HG02885 (cell line): ENCODE data around the gene ZNF33A.
"Not testable (repeated sequence)": the region's sequence is repeated elsewhere in the genome, so short reads cannot be mapped to it uniquely, and the experiment has no call there.

Experiments
- ATAC-seq: cut with Tn5 transposase; IDR thresholded peaks from one replicate; pipeline ENCODE4 v1.9.1; 2021; ENCODE audit warnings: mild to moderate bottlenecking; ENCODE audit not compliant: unreplicated experiment, poor library complexity

ZNF33A gene

DNA sequence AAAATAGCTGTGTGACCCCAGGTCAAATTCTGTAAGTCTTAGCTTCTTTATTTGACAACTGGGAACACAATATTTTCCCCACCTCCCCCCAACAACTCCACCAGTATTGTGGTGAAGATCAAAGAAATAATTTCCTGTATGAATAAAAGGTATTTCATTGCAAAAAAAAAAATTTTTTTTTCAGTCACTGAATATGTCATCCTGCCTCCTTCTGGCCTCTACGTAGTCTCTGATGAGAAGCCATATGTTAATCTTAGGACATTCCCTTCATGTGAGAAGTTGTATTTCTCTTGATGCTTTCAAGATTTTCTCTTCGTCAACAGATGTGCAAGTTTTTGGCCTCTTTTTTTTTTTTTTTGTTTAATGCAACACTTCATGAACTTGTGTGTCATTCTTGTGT, 33.0 kb downstream of the ZNF33A start:
- ATAC-seq = no peak

GRCh38 chr10:38045129-38045528, 34.7 kb downstream of the ZNF33A start:
- no peak for ATAC-seq

DNA sequence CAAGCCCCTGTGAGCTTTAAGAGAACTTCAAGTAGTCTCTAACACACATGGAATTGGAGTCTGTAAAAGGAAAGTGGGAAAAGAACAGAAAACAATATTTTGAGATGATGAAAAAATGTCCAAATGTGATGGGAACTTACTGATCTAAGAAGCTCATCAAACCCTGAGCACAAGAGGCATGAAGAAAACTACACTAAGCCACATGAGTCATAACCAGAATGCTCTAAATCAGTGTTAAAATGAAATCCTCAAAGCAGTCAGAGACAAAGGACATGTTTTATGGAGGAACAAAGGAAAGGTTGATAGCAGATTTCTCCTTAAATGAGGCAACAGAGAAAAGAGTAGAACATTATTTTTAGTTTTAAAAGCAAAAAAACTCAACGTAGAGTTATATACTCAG, 37.2 kb downstream of the ZNF33A start:
- ATAC-seq = peak; percentile 75

- ATAC-seq = no peak
Measured at GRCh38 chr10:38050212-38050611, 39.7 kb downstream of the ZNF33A start.

- ATAC-seq = no peak
Measured at GRCh38 chr10:38054361-38054797, 43.9 kb downstream of the ZNF33A start.

DNA sequence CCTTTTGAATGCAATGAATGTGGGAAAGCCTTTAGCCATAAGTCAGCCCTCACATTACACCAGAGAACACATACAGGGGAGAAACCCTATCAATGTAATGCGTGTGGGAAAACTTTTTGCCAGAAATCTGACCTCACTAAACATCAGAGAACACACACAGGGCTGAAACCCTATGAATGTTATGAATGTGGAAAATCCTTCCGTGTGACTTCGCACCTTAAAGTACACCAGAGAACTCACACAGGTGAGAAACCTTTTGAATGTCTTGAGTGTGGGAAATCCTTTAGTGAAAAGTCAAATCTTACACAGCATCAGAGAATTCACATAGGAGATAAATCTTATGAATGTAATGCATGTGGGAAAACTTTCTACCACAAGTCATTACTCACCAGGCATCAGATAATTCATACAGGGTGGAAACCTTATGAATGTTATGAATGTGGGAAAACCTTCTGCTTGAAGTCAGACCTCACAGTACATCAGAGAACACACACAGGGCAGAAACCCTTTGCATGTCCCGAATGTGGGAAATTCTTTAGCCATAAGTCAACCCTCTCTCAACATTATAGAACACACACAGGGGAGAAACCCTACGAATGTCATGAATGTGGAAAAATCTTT, 44.9 kb downstream of the ZNF33A start:
- not testable (repeated sequence) for ATAC-seq

DNA sequence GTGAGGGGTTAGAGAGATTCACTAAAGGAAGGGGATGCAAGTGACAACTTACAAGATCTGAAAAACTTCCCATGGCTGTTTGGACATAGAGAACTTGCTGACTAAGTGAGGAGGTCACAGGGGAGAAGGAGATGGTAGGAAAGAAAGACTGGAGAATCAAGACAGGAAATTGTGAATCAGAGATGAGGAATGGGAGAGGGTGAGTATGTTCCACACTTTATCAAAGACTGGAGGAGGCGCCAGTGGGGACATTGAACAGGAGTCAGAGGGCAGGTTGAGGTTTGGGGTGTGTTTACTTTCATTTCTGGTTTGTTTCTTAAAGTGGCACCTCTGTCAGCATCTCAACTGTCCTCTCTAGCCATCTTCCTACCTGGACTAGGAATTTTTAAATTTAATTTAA, 59.2 kb downstream of the ZNF33A start:
- not testable (repeated sequence) for ATAC-seq

GRCh38 chr10:38070501-38070900, 60.0 kb downstream of the ZNF33A start:
- ATAC-seq = no peak

- ATAC-seq = no peak
Measured at GRCh38 chr10:38072552-38072951, 62.1 kb downstream of the ZNF33A start.

DNA sequence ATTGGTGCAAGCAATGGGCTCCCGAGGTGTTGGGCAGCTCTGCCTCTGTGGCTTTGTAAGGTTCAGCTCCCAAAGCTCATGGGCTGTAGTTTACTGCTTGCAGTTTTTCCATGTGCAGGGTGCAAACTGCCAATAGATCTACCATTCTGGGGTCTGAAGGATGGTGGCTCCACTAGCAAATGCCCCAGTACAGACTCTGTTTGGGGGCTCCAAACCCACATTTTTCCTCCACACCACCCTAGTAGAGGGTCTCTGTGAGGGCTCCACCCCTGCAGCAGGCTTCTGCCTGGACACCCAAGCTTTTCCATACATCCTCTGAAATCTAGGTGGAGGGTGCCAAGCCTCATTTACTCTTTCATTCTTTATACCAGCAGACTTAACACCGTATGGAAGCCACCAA, 66.2 kb downstream of the ZNF33A start:
- no peak for ATAC-seq

- not testable (repeated sequence) for ATAC-seq
Measured at GRCh38 chr10:38093318-38093717, 82.8 kb downstream of the ZNF33A start.

DNA sequence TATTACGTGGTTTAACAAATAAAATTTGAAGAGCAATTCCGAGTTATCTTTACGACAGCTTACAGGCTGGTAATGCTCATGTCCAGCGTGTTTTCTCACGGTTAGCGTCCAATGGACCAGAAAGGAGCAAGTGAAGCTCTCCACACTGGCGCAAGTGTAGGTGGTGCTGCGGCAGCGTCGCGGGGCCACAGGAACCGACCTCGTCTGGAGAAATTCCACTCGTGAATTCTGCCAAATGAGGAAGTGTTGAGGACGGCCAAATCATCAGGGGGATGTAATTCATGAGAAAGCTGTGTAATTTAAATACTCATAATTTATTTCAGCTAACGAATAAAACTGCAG, 83.3 kb downstream of the ZNF33A start:
- ATAC-seq = peak; percentile 32

GRCh38 chr10:38094158-38094926, 83.9 kb downstream of the ZNF33A start, which contains the start of gene ZNF37A:
Gene ZNF37A (plus strand): TSS chr10:38094337. CDS start chr10:38096618, 2,281 bp downstream.
- ATAC-seq = peak; percentile 94

GRCh38 chr10:38094927-38095574, 84.6 kb downstream of the ZNF33A start:
- ATAC-seq = no peak

DNA sequence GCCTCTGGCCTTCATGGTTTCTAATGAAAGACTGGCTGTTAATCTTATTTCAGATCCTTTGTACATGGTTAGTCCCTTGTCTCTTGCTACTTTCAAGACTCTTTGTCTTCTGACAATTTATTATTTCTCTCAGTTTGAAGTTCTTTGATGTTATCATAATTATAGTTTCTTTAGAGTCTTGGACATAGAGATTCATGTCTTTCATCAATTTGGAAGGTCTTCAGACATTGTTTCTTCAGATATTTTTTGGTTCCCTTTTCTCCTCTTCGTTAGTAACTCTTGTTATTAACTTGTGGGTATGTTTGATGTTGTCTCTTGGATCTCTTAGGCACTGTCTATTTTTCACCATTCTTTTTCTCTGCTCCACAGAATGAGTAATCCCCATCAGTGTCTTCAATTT, 92.4 kb downstream of the ZNF33A start:
- ATAC-seq = no peak

- ATAC-seq = no peak
Measured at GRCh38 chr10:38103756-38104155, 93.3 kb downstream of the ZNF33A start.

DNA sequence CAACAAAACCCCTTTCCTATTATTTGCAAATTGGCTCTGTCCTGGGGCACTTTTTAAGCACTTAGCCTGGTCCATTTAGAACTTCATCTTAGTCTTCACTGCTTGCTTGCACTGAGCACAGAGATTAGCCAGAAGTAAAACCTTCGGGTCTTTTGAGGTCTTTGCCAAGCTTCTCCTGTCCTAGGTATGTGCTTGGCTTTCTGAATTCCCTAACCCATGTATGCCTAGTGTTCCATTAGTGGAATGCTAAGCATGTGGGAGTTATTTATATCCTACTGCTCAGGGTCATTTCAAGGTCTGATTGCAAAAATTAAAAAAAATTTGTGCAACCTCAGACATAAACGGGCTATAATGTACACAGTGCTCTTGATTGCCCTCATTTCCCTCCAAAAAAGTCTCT, 101.7 kb downstream of the ZNF33A start:
- ATAC-seq = no peak
